ENCODE data around the gene PTPRM.

- TF ChIP-seq CTCF (IDR thresholded peaks at IDR 0.05; ENCODE audit: poor library complexity, severe bottlenecking) (no peak), RAD21 (conservative IDR thresholded peaks at IDR 0.05) (no peak), POLR2AphosphoS5 (IDR thresholded peaks at IDR 0.05) (no peak), TAF1 (IDR thresholded peaks at IDR 0.05; ENCODE audit: low read depth) (no peak), REST (IDR thresholded peaks at IDR 0.05; ENCODE audit: borderline replicate concordance) (no peak), EZH2 (IDR thresholded peaks at IDR 0.05; ENCODE audit: borderline replicate concordance, insufficient read depth, low read length, poor library complexity, severe bottlenecking) (no peak), MXI1 (conservative IDR thresholded peaks at IDR 0.05; ENCODE audit: poor library complexity, severe bottlenecking) (no peak), SMC3 (conservative IDR thresholded peaks at IDR 0.05; ENCODE audit: poor library complexity) (no peak)
Observed at GRCh38 chr18:7757175-7757574, 190.1 kb downstream of the PTPRM start.
